Activated naive CD8-positive, alpha-beta T cell treated with anti-CD3 and anti-CD28 coated beads for 36 hours (primary cell): Measurements from ENCODE around the gene SLC26A9. TPM values are rescaled to one million over a fixed set of nuclear protein-coding genes. Genes with fewer than 3 reads are reported as not detected.
A peak's percentile ranks its signal among the peaks of the same experiment; 100 is the strongest.

ENCODE experiments used
- DNase-seq: peaks from one replicate; pipeline ENCODE4 v3.0.0; 2021
- H3K27ac Mint-ChIP-seq: one replicate; pipeline ENCODE4 v1.8.0; 2022; ENCODE audit warnings: mild to moderate bottlenecking, moderate library complexity, mixed read lengths
- H3K27me3 Mint-ChIP-seq: one replicate; pipeline ENCODE4 v1.8.0; 2022; ENCODE audit warnings: mild to moderate bottlenecking, mixed read lengths
- H3K36me3 Mint-ChIP-seq: one replicate; pipeline ENCODE4 v1.8.0; 2021; ENCODE audit warnings: mild to moderate bottlenecking, mixed read lengths
- H3K4me1 Mint-ChIP-seq: one replicate; pipeline ENCODE4 v1.8.0; 2021; ENCODE audit warnings: mixed read lengths
- H3K4me3 Mint-ChIP-seq: one replicate; pipeline ENCODE4 v1.8.0; 2022; ENCODE audit warnings: mild to moderate bottlenecking, moderate library complexity, mixed read lengths
- H3K9me3 Mint-ChIP-seq: one replicate; pipeline ENCODE4 v1.8.0; 2022; ENCODE audit warnings: mixed read lengths
- total RNA-seq, 2 experiments: library from RNA; stranded (reverse); gene quantifications; one replicate each; pipeline ENCODE4 v1.2.3, GENCODE V29; 2021

SLC26A9 gene
- total RNA-seq: not detected

GRCh38 chr1:205943245-205943644, at the start of gene SLC26A9:
Gene SLC26A9, minus strand, starts transcription at chr1:205943456. Its CDS starts 7,636 bp downstream, at chr1:205935820.
- Mint-ChIP-seq H3K4me3 (no peak within 1 kb of the TSS), H3K9me3 (no peaks in the 10 kb centered on the region), H3K27me3 (peaks cover 28% of the 10 kb centered on the region), H3K4me1 (no peaks in the 10 kb centered on the region), H3K27ac (no peak within 1 kb of the TSS), H3K36me3 (no peaks in the 10 kb centered on the region)
- DNase-seq: no peak

DNA sequence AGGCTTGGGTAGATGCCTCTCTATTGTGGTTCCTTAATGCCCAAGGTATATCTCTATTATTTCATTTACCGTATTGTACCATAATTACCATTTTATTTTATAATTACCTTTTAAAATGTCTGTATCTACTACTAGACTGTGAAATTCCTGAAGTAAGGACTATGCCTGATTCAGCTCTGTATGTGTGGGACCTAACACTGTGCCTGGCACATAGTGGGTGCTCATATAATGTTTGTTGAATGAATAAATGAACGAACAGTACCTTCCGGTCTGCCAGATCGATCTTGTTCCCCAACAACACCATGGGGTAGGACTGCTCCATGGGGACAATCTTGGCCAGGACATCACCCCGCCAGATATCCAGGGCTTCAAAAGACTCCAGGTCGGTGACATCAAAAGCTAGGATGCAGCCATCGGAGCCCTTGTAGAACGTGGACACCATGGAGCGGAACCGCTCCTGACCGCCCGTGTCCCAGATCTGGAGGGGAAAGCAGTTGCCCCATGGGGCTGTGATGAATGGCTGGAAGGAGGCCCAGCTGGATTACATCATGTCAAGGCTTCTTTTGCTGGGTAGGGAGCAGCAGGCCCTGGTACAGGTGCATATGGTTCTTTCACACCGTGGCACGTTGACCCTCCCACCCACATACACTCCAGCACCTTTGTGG, 49.1 kb upstream of the SLC26A9 start:
- DNase-seq: no peak
- H3K27me3 Mint-ChIP-seq: peaks cover 3% of the 10 kb centered on the region
- H3K4me3 Mint-ChIP-seq: no peak overlapping the region
- no peaks in the 10 kb centered on the region for H3K9me3 Mint-ChIP-seq
- no peaks in the 10 kb centered on the region for H3K36me3 Mint-ChIP-seq
- no peak overlapping the region for H3K27ac Mint-ChIP-seq
- H3K4me1 Mint-ChIP-seq: no peaks in the 10 kb centered on the region

GRCh38 chr1:205991237-205991636, 48.0 kb upstream of the SLC26A9 start:
- Mint-ChIP-seq H3K9me3 (no peaks in the 10 kb centered on the region), H3K36me3 (no peaks in the 10 kb centered on the region), H3K4me1 (no peaks in the 10 kb centered on the region), H3K27ac (no peak overlapping the region), H3K27me3 (peaks cover 3% of the 10 kb centered on the region), H3K4me3 (no peak overlapping the region)
- no peak for DNase-seq

DNA sequence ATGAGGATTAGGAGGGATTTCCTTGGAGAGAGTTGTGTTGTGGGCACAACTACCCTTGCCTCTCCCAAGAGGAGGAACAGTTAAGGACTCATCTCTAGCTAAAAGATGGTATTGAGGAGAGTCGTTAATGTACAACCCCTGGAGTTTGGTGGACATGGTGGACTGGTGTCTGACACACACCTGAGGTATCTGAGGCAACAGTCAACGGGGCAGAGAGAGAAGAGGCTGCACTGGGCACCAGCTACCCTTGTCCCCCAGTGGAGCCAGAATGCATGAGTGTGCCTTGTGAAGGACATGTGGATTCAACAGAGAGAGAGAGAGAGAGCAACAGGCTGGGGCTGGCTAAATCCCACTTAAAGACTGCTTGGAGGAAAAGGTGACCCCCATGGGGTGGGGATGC, 47.0 kb upstream of the SLC26A9 start:
- no peak overlapping the region for H3K4me3 Mint-ChIP-seq
- H3K36me3 Mint-ChIP-seq: no peaks in the 10 kb centered on the region
- no peak overlapping the region for H3K27ac Mint-ChIP-seq
- DNase-seq: no peak
- no peaks in the 10 kb centered on the region for H3K9me3 Mint-ChIP-seq
- H3K27me3 Mint-ChIP-seq: peaks cover 3% of the 10 kb centered on the region
- H3K4me1 Mint-ChIP-seq: no peaks in the 10 kb centered on the region

DNA sequence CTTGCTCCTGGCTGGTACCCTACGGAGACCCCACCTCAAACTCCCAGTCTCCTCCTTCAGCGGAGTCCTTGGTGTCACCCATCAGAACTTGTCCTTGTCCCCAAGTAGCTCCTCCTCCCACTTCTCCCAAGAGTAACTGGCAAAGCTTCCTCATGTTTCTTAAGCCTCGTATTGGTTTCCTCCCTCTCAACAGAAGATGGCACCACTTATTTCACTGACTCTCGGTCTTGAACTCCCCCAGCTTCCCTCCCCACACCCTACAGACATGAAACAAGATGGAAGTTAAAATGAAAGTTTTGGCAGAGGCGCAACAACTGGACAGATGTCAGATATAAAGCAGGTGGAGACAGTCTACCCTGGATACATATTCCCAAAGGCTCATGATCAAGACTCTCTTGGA, 46.5 kb upstream of the SLC26A9 start:
- Mint-ChIP-seq H3K27me3 (peaks cover 3% of the 10 kb centered on the region), H3K36me3 (no peaks in the 10 kb centered on the region), H3K9me3 (no peaks in the 10 kb centered on the region), H3K4me1 (no peaks in the 10 kb centered on the region), H3K4me3 (no peak overlapping the region), H3K27ac (peak overlapping the region; percentile 13)
- DNase-seq: no peak

GRCh38 chr1:205988585-205988995, 45.3 kb upstream of the SLC26A9 start:
- Mint-ChIP-seq H3K4me1 (no peaks in the 10 kb centered on the region), H3K27me3 (peaks cover 3% of the 10 kb centered on the region), H3K4me3 (no peak overlapping the region), H3K27ac (no peak overlapping the region), H3K36me3 (no peaks in the 10 kb centered on the region), H3K9me3 (no peaks in the 10 kb centered on the region)
- no peak for DNase-seq

DNA sequence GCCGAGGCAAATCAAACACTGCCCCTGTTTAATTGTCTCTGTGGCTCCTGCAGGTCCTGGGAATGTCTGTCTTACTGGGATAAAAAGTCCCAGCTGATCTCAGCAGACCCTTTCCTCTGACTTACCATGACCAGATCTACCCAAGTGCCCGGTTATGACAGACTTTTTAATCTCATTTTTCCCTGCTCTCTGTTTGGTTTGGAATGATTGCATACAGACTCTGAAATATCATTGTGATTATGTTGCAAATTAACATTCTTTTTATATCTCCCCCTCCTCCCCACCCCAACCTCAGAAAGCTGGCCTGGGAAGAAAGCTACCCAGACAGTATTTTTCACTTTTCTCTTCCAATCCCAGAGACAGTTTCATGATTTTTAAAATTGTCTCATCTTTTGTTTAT, 43.6 kb upstream of the SLC26A9 start:
- no peak overlapping the region for H3K27ac Mint-ChIP-seq
- no peaks in the 10 kb centered on the region for H3K4me1 Mint-ChIP-seq
- no peaks in the 10 kb centered on the region for H3K9me3 Mint-ChIP-seq
- peaks cover 3% of the 10 kb centered on the region for H3K27me3 Mint-ChIP-seq
- DNase-seq: no peak
- no peak overlapping the region for H3K4me3 Mint-ChIP-seq
- H3K36me3 Mint-ChIP-seq: no peaks in the 10 kb centered on the region

DNA sequence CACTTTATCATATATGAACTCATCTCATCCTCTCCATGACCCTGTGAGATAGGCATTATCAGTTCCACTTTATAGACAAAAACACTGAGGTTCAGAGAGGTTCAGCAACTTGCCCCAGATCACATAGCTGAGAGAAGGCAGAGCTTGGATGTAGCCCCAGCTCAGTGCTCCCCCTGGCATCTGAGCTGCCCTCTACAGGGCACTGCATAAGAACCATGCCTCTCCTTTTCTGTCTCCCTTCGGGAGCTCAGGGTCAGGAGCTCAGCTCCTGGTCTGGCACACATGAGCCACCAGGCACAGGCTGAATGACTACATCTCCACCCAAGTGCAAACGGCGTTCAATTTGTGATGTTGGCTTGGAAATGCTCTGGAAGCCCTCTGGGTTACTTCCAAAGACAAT, 43.0 kb upstream of the SLC26A9 start:
- H3K27ac Mint-ChIP-seq: no peak overlapping the region
- H3K27me3 Mint-ChIP-seq: peaks cover 3% of the 10 kb centered on the region
- H3K36me3 Mint-ChIP-seq: no peaks in the 10 kb centered on the region
- H3K4me3 Mint-ChIP-seq: no peak overlapping the region
- H3K4me1 Mint-ChIP-seq: no peaks in the 10 kb centered on the region
- DNase-seq: no peak
- H3K9me3 Mint-ChIP-seq: no peaks in the 10 kb centered on the region

DNA sequence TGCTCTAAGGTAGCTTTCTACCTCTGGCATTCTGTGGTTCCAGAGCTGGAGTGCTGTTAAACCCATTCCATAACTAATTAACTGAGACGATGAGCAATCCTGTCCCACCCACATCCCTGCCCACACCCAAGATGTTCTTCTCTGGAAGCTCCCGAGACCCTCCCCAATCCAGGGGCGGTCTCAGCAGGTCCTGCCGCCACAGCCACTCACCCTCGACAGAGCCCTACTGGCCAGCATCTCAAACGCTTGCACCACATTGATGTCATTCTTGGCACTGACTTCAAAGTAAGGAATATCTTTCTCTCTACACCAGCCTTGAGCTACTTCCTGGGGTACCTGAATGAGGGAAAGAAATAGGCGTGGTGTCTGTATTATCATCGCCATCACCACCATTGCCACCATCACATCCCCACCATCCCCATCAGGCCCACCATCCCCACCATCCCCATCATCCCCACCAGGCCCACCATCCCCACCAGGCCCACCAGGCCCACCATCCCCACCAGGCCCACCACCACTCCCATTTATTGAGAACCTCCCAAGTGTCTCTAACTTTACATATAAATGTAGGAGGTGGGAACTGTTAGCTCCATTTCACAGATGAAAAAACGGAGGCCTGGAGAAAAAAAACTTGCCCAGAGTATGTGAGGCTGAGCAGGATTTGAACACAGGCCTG, 42.2 kb upstream of the SLC26A9 start:
- Mint-ChIP-seq H3K27ac (no peak overlapping the region), H3K4me3 (no peak overlapping the region)

GRCh38 chr1:205983925-205984725, 40.9 kb upstream of the SLC26A9 start:
- Mint-ChIP-seq H3K9me3 (no peaks in the 10 kb centered on the region), H3K4me3 (no peak overlapping the region), H3K27ac (no peak overlapping the region), H3K27me3 (no peaks in the 10 kb centered on the region), H3K36me3 (no peaks in the 10 kb centered on the region), H3K4me1 (no peaks in the 10 kb centered on the region)
- peak; percentile 36 for DNase-seq

More for the DNA sequence above, 42.2 kb upstream of the SLC26A9 start:
- H3K27me3 Mint-ChIP-seq: peaks cover 3% of the 10 kb centered on the region
- no peaks in the 10 kb centered on the region for H3K9me3 Mint-ChIP-seq
- no peaks in the 10 kb centered on the region for H3K36me3 Mint-ChIP-seq
- H3K4me1 Mint-ChIP-seq: no peaks in the 10 kb centered on the region
- DNase-seq: no peak

- H3K27ac Mint-ChIP-seq: no peak overlapping the region
- no peaks in the 10 kb centered on the region for H3K27me3 Mint-ChIP-seq
- H3K9me3 Mint-ChIP-seq: no peaks in the 10 kb centered on the region
- no peaks in the 10 kb centered on the region for H3K36me3 Mint-ChIP-seq
- no peak for DNase-seq
- no peak overlapping the region for H3K4me3 Mint-ChIP-seq
- no peaks in the 10 kb centered on the region for H3K4me1 Mint-ChIP-seq
Observed at GRCh38 chr1:205981257-205981656, 38.0 kb upstream of the SLC26A9 start.

DNA sequence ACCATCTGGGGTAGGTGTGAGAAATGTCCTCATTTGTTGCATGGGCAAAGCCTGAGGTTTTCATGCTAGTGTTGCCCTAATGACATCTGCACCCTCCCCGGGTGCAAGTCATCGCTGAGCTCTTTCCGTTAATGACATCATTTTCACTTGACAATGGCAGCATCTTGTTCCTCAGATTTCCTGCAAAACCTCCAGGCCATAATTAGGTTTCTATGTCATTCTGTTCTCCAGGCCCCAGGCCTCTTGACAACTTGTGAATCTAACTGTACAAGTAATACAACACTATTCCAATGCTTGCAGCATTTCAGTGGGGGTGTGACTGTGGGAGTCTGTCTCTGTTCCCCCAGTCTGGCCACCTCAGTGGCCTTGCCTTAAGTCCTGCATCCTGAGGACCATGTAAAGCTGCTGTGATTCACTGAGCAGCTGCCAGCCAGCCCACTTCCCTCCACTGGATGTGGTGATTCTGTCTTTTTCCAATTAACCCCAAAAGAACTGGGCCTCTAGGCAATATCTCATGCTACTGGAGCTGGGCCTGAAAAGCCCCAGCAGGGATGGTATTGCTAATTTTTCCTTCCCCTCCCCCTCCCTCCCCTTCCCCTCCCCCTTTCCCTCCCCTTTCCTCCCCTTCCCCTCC, 37.1 kb upstream of the SLC26A9 start:
- H3K36me3 Mint-ChIP-seq: no peaks in the 10 kb centered on the region
- H3K27ac Mint-ChIP-seq: no peak overlapping the region
- no peaks in the 10 kb centered on the region for H3K4me1 Mint-ChIP-seq
- no peak for DNase-seq
- H3K27me3 Mint-ChIP-seq: no peaks in the 10 kb centered on the region
- H3K9me3 Mint-ChIP-seq: no peaks in the 10 kb centered on the region
- no peak overlapping the region for H3K4me3 Mint-ChIP-seq

GRCh38 chr1:205979301-205979700, 36.0 kb upstream of the SLC26A9 start:
- H3K4me1 Mint-ChIP-seq: no peaks in the 10 kb centered on the region
- H3K36me3 Mint-ChIP-seq: no peaks in the 10 kb centered on the region
- no peak overlapping the region for H3K4me3 Mint-ChIP-seq
- no peak for DNase-seq
- no peak overlapping the region for H3K27ac Mint-ChIP-seq
- H3K27me3 Mint-ChIP-seq: no peaks in the 10 kb centered on the region
- H3K9me3 Mint-ChIP-seq: peaks cover 6% of the 10 kb centered on the region

DNA sequence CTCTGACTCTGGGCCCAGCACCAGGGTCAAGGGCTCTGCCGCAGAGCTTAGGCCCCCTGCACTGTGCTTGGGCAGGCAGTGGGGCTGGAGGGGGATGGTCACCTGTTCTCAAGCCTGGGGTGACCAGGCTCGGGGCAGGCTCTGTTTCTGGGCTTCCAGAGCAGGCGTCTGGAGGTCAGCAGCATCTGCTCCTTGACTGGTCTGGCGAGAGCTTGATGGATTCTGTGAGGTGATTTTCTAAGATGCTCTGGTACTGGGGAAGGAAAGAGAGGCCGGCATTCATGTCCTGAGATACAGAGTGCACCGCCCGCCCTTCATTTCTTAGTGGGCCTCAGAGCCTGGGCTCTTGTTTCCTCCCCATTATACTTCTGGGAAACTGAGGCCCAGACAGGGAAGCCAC, 35.4 kb upstream of the SLC26A9 start:
- H3K4me3 Mint-ChIP-seq: no peak overlapping the region
- no peaks in the 10 kb centered on the region for H3K27me3 Mint-ChIP-seq
- H3K27ac Mint-ChIP-seq: no peak overlapping the region
- no peaks in the 10 kb centered on the region for H3K36me3 Mint-ChIP-seq
- H3K4me1 Mint-ChIP-seq: no peaks in the 10 kb centered on the region
- peaks cover 10% of the 10 kb centered on the region for H3K9me3 Mint-ChIP-seq
- no peak for DNase-seq

DNA sequence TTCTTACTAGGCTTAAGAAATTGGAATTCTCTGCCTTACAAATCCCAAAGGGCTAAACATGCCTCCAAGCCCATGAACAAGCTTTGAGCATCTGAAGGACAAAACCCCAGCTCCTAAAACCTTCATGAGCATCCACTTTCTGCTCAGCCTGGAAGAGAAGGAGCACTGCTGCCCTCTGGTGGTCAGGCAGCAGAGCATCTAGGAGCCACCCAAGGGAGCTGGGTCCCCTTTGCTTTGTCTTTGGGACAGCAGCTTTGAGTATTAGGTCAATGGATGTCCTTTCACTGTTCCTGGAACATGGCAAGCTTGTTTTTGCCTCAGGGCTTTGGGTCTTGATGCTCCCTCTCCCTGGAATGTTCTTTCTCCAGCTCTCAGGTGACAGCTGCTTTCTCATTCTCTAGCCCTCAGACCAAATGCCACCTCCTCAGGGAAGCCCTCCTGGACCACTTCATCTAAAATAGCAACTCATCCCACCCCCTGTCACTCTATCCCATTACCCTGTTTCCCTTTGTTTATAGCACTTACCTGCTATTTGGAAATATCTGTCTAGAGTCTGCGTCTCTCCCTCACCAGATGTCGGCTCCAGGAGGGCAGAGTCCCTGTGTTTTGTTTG, 34.3 kb upstream of the SLC26A9 start:
- no peaks in the 10 kb centered on the region for H3K36me3 Mint-ChIP-seq
- H3K9me3 Mint-ChIP-seq: peaks cover 12% of the 10 kb centered on the region
- no peak overlapping the region for H3K27ac Mint-ChIP-seq

More for the DNA sequence above, 34.3 kb upstream of the SLC26A9 start:
- peak; percentile 71 for DNase-seq
- Mint-ChIP-seq H3K4me1 (no peaks in the 10 kb centered on the region), H3K4me3 (no peak overlapping the region), H3K27me3 (no peaks in the 10 kb centered on the region)
